AG09309 (cell line): Measurements from ENCODE around the gene KCTD8.
"Not testable (repeated sequence)": the region's sequence is repeated elsewhere in the genome, so short reads cannot be mapped to it uniquely, and the experiment has no call there.

Experiments used
- DNase-seq: peaks from one replicate; pipeline ENCODE4 v3.0.0-alpha.2; 2010; ENCODE audit warnings: low read depth
- H3K4me3 ChIP-seq: 2 replicates; pipeline ENCODE4 v1.5.1; 2011; ENCODE audit warnings: mild to moderate bottlenecking, low read depth, low read length, moderate library complexity; ENCODE audit not compliant: control insufficient read depth
- CTCF ChIP-seq: IDR thresholded peaks from 2 replicates; pipeline ENCODE4 v1.5.1; 2011; ENCODE audit warnings: mild to moderate bottlenecking, low read depth, low read length, inconsistent platforms; ENCODE audit not compliant: insufficient read depth, control insufficient read depth; ENCODE audit errors: missing control alignments

Gene KCTD8

GRCh38 chr4:44186096-44186849, 262.3 kb downstream of the KCTD8 start:
- no peak for DNase-seq
- H3K4me3 ChIP-seq, result no peak overlapping the region
- no peak for TF ChIP-seq CTCF

GRCh38 chr4:44181491-44182349, 266.9 kb downstream of the KCTD8 start:
- H3K4me3 ChIP-seq, DNase-seq: not testable (repeated sequence)

GRCh38 chr4:44167766-44168165, 280.8 kb downstream of the KCTD8 start:
- not testable (repeated sequence) for H3K4me3 ChIP-seq, DNase-seq

- no peak for DNase-seq
- TF ChIP-seq CTCF, result no peak
- H3K4me3 ChIP-seq, result no peak overlapping the region
Measured at GRCh38 chr4:44165938-44166337, 282.7 kb downstream of the KCTD8 start.

- no peak for TF ChIP-seq CTCF
- DNase-seq, result no peak
- H3K4me3 ChIP-seq, result no peak overlapping the region
Measured at GRCh38 chr4:44162538-44163270, 285.9 kb downstream of the KCTD8 start.

GRCh38 chr4:44161756-44162155, 286.9 kb downstream of the KCTD8 start:
- TF ChIP-seq CTCF, result no peak
- H3K4me3 ChIP-seq, result no peak overlapping the region
- DNase-seq, result no peak

- TF ChIP-seq CTCF, result no peak
- DNase-seq, result no peak
Measured at GRCh38 chr4:44160776-44161367, 287.7 kb downstream of the KCTD8 start.

More at GRCh38 chr4:44160776-44161367, 287.7 kb downstream of the KCTD8 start:
- H3K4me3 ChIP-seq, result no peak overlapping the region
